ENCODE results near the gene DFFB.
"Not testable (repeated sequence)": the region's sequence is repeated elsewhere in the genome, so short reads cannot be mapped to it uniquely, and the experiment has no call there.

Gene DFFB

DNA sequence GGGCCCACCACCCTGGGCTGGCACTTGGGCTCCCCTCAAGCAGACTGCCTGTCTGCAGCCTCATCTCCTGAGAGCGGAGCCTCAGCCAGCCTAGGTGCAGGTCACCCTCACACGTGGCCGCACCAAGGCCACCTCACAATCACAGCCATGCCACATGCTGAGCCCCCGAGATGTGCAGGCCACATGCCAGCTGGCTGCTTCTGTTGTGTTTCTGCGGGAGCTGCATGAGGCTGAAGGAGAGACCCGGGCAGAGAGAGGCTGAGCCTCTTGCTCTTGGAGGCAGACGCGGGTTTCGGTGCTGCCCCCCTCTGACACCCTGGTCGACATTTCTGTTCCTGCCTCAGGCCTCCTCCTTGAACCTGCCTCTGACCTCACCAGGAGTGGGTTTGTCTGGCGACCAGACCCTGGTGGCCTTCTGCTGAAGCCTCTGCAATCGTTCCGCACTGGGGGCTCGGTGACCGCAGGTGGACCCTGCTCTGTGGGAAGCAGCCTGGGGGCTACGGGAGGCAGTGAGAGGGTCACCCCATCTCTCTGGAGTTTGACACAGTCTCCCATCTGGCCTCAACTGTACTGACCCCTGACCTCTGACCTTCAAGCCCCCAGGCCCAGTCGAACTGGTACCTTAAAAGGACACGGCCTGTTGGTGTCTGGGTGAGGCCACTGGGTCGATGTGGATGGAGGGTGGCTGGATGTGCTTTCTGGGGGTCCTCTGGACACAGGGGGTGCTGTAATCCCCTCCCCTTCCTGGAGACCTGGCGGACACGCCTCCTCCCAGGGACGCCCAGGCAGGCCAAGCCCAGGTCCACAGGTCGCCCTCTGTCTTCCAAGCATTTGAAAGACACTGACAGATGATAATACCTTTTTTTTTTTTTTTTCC lies 55.8 kb downstream of the DFFB start:
- H3K4me1 Mint-ChIP-seq = peaks cover 30% of the 10 kb centered on the region
- H3K27me3 Mint-ChIP-seq = peaks cover 28% of the 10 kb centered on the region
- H3K4me3 Mint-ChIP-seq = no peak overlapping the region
- no peak for ATAC-seq
- H3K27ac Mint-ChIP-seq = no peak overlapping the region
- no peaks in the 10 kb centered on the region for H3K9me3 Mint-ChIP-seq
- no peaks in the 10 kb centered on the region for H3K36me3 Mint-ChIP-seq

GRCh38 chr1:3914331-3914851 lies 57.1 kb downstream of the DFFB start:
- H3K27ac Mint-ChIP-seq = no peak overlapping the region
- H3K4me3 Mint-ChIP-seq = no peak overlapping the region
- H3K27me3 Mint-ChIP-seq = peaks cover 19% of the 10 kb centered on the region
- ATAC-seq = no peak
- no peaks in the 10 kb centered on the region for H3K9me3 Mint-ChIP-seq
- no peaks in the 10 kb centered on the region for H3K36me3 Mint-ChIP-seq
- H3K4me1 Mint-ChIP-seq = peaks cover 26% of the 10 kb centered on the region

DNA sequence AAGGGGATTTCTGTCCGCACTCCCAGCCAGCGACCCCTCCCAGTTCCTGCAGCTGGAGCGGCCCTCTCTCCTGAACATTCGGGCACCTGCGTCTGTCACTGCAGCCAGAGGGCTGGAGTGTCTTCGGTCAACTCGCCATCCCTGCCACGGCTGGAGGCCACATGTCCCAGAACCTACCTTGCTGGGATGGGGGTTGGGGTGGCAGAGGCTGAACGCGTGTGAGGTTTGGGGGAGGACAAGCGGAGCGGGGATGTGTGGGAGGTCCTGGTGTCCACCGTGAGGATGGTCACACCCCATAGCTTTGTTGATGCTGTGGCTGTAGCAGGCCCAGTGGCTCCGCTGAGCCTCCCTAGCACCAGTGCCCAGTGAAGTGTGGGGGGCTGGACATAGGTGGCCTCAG lies 57.6 kb downstream of the DFFB start:
- no peak for ATAC-seq
- H3K36me3 Mint-ChIP-seq = no peaks in the 10 kb centered on the region
- peaks cover 14% of the 10 kb centered on the region for H3K27me3 Mint-ChIP-seq

DNA sequence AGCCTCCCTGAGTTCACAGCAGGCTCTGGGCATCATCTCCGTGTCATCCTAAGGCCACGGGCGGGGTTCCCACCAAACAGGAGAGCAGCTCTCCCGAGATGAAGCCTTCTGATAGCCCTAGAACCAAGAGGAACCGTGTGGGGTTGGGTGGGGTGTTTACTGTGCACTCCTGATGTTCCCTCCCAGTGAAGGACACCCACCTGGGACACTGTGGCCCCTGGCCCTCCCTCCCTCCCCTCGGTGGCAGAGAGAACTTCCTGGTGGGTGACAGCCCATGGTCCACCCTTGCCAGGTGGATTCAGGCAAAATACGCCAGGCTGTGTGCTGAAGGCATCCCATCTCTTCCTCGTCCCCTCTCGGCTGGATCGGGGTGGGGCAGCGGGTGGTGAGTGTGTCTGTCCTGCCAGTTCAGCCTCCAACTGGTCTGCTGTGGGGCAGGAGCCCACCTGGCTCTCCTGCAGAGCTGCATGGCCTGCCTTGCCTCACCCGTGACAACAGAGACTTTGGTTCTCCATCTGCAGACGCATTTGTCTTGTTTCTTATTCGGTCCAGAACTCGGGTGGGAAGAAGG lies 58.4 kb downstream of the DFFB start:
- H3K27me3 Mint-ChIP-seq = peaks cover 12% of the 10 kb centered on the region
- H3K36me3 Mint-ChIP-seq = no peaks in the 10 kb centered on the region
- H3K4me1 Mint-ChIP-seq = peaks cover 13% of the 10 kb centered on the region
- no peak overlapping the region for H3K4me3 Mint-ChIP-seq
- no peak for ATAC-seq
- H3K27ac Mint-ChIP-seq = no peak overlapping the region
- peaks cover 3% of the 10 kb centered on the region for H3K9me3 Mint-ChIP-seq

More for the DNA sequence above, 57.6 kb downstream of the DFFB start:
- Mint-ChIP-seq H3K27ac (no peak overlapping the region), H3K4me1 (peaks cover 20% of the 10 kb centered on the region), H3K9me3 (no peaks in the 10 kb centered on the region), H3K4me3 (no peak overlapping the region)

GRCh38 chr1:3917761-3918160 lies 60.5 kb downstream of the DFFB start:
- H3K4me1 Mint-ChIP-seq = peaks cover 5% of the 10 kb centered on the region
- no peaks in the 10 kb centered on the region for H3K36me3 Mint-ChIP-seq
- ATAC-seq = no peak
- H3K4me3 Mint-ChIP-seq = no peak overlapping the region
- peaks cover 3% of the 10 kb centered on the region for H3K9me3 Mint-ChIP-seq
- H3K27me3 Mint-ChIP-seq = peaks cover 8% of the 10 kb centered on the region
- H3K27ac Mint-ChIP-seq = no peak overlapping the region

DNA sequence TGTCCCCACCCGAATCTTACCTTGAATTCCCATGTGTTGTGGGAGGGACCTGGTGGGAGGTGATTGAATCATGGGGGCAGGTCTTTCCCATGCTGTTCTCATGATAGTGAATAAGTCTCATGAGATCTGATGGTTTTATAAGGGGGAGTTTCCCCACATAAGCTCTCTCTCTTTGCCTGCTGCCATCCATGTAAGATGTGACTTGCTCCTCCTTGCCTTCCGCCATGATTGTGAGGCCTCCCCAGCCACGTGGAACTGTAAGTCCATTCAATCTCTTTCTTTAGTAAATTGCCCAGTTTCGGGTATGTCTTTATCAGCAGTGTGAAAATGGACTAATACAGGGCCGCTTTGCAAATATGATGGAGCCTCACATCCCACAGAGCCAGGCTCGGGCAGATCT lies 61.1 kb downstream of the DFFB start:
- not testable (repeated sequence) for H3K36me3 Mint-ChIP-seq, ATAC-seq, H3K27me3 Mint-ChIP-seq, H3K27ac Mint-ChIP-seq, H3K4me3 Mint-ChIP-seq, H3K9me3 Mint-ChIP-seq, H3K4me1 Mint-ChIP-seq

DNA sequence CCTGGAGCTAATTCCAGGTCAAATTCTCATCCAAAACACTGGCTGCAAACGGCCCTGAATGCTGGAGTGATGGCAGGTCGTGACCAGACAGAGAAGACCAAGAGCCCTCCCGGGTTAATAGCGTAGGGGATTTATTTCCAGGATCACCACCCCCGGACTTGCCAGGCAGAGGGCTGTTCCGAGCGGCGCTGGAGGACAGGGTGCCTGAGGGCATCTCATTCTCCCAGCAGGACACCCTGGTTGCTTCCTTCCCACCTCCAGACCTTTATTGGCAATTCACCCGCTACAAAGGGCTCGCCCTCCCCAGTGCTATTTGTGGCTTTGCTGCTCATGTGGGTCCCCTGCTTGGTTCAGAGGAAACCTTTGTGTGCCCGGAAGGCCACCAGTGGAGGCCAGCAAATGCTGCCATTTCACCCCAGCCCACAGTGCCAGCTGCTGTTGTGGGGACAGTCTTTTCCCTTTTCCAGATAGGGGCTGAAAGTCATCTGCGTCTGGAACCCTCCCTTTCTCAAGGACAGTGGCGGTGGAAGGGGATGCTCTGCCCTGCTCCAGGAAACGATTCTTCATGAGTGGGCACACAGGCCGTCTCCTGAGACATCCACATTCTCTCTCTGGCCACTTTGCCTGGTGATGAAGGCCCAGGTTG lies 61.8 kb downstream of the DFFB start:
- ATAC-seq = no peak
- peaks cover 6% of the 10 kb centered on the region for H3K4me1 Mint-ChIP-seq
- H3K9me3 Mint-ChIP-seq = peaks cover 3% of the 10 kb centered on the region
- no peaks in the 10 kb centered on the region for H3K36me3 Mint-ChIP-seq
- no peak overlapping the region for H3K27ac Mint-ChIP-seq
- peaks cover 8% of the 10 kb centered on the region for H3K27me3 Mint-ChIP-seq
- no peak overlapping the region for H3K4me3 Mint-ChIP-seq

GRCh38 chr1:3919706-3920105 lies 62.4 kb downstream of the DFFB start:
- no peak for ATAC-seq
- Mint-ChIP-seq H3K27ac (no peak overlapping the region), H3K4me1 (peaks cover 6% of the 10 kb centered on the region), H3K4me3 (no peak overlapping the region), H3K9me3 (peaks cover 3% of the 10 kb centered on the region), H3K27me3 (peaks cover 8% of the 10 kb centered on the region), H3K36me3 (no peaks in the 10 kb centered on the region)

DNA sequence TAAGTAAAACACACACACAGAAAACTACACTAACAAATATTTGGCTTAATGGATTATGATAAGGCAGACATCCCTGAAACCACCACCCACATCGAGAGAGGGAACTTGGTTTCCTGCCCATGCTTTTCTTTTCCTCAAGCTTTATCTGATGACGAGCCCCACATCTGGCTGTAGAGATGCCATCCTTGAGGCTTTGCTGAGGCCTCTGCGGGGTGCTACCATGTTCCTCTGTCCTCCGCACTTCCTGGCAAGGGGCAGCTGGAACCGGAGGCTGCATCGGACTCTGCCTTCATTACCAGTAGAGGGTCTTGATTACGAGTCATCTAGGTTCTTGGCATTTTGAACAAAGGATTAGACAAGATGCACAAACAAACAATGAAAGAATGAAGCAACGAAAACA lies 64.5 kb downstream of the DFFB start:
- Mint-ChIP-seq H3K9me3 (peaks cover 3% of the 10 kb centered on the region), H3K4me3 (peak overlapping the region; percentile 16), H3K27ac (no peak overlapping the region), H3K27me3 (peaks cover 18% of the 10 kb centered on the region), H3K4me1 (peaks cover 6% of the 10 kb centered on the region), H3K36me3 (no peaks in the 10 kb centered on the region)
- ATAC-seq = no peak

GRCh38 chr1:3922201-3922725 lies 65.0 kb downstream of the DFFB start:
- no peaks in the 10 kb centered on the region for H3K36me3 Mint-ChIP-seq
- peaks cover 23% of the 10 kb centered on the region for H3K27me3 Mint-ChIP-seq
- peak; percentile 45 for ATAC-seq
- peaks cover 6% of the 10 kb centered on the region for H3K4me1 Mint-ChIP-seq
- peaks cover 3% of the 10 kb centered on the region for H3K9me3 Mint-ChIP-seq
- no peak overlapping the region for H3K27ac Mint-ChIP-seq
- H3K4me3 Mint-ChIP-seq = no peak overlapping the region

DNA sequence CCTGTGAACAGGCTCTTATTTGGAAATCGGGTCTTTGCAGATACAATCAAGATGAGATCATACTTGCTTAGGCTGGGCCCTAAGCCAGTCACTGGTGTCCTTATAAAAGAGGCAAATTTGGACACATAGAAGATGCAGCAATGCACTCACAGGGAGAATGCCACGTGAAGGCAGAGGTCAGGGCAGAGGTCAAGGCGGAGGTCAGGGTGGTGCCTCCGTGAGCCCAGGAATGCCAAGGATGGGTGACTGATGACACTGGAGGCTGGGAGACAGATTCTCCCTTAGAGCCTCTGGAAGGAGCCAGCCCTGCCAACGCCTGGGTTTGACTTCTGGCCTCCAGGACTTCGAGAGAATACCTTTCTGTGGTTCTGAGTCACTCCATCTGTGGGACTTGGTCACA lies 65.6 kb downstream of the DFFB start:
- Mint-ChIP-seq H3K27ac (no peak overlapping the region), H3K9me3 (peaks cover 3% of the 10 kb centered on the region)
- no peak for ATAC-seq

DNA sequence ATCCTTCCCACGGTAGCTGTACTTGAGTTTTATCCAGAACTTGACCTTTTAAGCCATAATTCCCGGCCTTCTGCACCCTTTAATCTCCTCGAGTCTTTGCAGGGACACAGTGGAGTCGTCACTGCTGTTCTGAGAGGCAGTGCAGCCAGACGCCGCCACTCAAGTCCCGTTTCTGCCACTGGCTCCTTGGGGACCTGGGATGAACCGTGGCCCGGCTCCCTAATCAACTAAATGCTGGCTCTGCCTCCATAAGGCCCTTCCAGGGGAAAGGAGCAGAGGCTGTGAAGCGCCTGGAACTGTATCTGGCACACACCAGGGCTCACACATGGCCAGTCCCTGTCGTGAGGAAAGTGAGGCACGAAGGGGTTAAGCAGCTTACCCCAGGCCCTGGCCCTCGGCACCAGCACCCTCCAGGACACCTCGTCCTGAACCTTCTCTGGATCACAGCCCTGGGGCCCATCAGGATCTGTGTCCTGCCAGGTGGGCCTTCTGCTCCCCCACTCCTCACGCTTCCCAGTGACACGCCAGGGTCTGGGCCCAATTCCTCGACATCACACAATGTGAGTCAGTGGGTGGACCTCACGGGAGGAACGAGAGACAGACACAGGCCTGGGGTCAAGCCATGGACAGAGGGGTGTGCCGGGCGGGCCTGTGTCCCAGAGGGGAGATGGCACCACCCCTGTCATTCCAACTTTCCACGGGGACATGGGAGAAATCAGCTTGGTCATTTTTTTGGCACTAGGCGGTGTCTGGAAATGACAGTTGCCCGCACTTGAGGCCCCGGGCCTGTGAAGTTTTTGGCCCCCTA lies 66.3 kb downstream of the DFFB start:
- Mint-ChIP-seq H3K36me3 (no peaks in the 10 kb centered on the region), H3K9me3 (peaks cover 3% of the 10 kb centered on the region), H3K27ac (no peak overlapping the region), H3K4me3 (no peak overlapping the region), H3K4me1 (peaks cover 6% of the 10 kb centered on the region), H3K27me3 (peaks cover 27% of the 10 kb centered on the region)
- ATAC-seq = no peak

More for the DNA sequence above, 65.6 kb downstream of the DFFB start:
- Mint-ChIP-seq H3K36me3 (no peaks in the 10 kb centered on the region), H3K27me3 (peaks cover 27% of the 10 kb centered on the region), H3K4me3 (no peak overlapping the region), H3K4me1 (peaks cover 6% of the 10 kb centered on the region)

DNA sequence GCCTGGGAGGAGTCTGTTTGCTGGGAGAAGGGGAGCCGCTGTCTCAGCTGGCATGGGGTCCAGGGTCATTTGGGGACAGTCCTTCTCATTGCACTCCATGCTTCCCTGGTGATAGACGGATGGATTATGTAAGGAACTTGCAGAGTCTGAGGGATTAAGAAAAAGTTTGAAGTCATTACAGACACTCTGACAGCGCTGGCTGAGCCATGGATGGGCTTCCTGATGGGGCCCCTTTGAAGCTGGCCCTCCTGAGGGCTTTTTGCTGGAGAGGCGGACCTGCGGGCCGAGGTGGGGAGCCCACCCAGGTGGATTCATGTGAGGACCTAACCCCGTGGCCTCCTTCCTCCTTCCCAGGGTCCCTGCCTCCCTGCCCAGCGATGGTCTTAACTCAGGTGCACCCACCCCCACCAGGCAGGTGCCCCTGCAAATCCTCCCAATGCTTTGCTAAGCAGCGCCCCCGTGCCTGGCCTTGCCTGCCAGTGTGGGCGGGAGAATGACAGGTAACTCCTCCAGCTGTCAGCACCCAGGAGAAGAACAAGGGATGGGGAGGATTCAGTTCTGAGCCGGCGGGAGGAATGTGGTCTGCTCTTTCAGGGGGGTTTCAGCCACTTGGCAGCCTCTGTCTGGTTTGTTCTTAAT lies 67.0 kb downstream of the DFFB start:
- Mint-ChIP-seq H3K4me3 (no peak overlapping the region), H3K9me3 (peaks cover 6% of the 10 kb centered on the region), H3K27ac (no peak overlapping the region), H3K27me3 (peaks cover 27% of the 10 kb centered on the region), H3K36me3 (no peaks in the 10 kb centered on the region), H3K4me1 (peaks cover 6% of the 10 kb centered on the region)
- ATAC-seq = no peak

DNA sequence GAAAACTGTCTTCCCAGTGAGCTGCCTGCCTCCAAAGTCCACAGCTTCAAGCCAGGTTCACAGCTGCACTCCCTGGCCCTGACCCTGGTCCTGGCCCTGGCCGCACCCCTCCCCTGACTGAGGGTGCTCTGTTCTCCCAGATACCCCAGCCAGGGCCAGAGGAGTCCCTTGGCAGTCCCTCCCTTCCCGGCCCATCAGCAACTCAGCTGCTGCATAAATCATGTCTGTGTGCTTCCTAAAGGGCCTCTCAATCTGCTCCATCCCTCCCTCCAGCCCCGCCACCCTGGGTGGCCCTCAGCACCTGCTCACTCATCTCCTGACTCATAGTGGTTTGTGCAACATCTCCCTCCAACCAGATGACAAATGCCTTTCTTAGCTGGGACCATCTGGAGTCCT lies 67.5 kb downstream of the DFFB start:
- peaks cover 9% of the 10 kb centered on the region for H3K9me3 Mint-ChIP-seq
- no peak for ATAC-seq
- H3K36me3 Mint-ChIP-seq = no peaks in the 10 kb centered on the region
- H3K27me3 Mint-ChIP-seq = peaks cover 27% of the 10 kb centered on the region
- no peak overlapping the region for H3K27ac Mint-ChIP-seq
- H3K4me3 Mint-ChIP-seq = no peak overlapping the region
- peaks cover 6% of the 10 kb centered on the region for H3K4me1 Mint-ChIP-seq

Data from stimulated activated memory B cell treated with anti-CD40 and anti-IgM and Interleukin-4, amounts not matched to agents 10 μg/mL and 1 μg/mL and 100 μg/mL, for 72 hours (primary cell).